ENCODE results near the gene PAX7.

- no peak for TF ChIP-seq CTCF (IDR thresholded peaks at IDR 0.05)
- no peak for TF ChIP-seq POLR2A (IDR thresholded peaks at IDR 0.05)
Observed at GRCh38 chr1:18738126-18738525, 107.5 kb downstream of the PAX7 start.

Data from uterus (tissue), 2 donors.